GM18499 (cell line): Measurements from ENCODE around the gene RING1.
"Not testable (repeated sequence)": the region's sequence is repeated elsewhere in the genome, so short reads cannot be mapped to it uniquely, and the experiment has no call there.

Experiments
- ATAC-seq: cut with Tn5 transposase; IDR thresholded peaks from one replicate; pipeline ENCODE4 v1.9.1; 2021; ENCODE audit warnings: moderate number of reproducible peaks; ENCODE audit not compliant: insufficient read depth, unreplicated experiment

RING1 gene

GRCh38 chr6:33204415-33205190 is 3.7 kb upstream of the RING1 start, which contains the start of gene HSD17B8:
TSS of gene HSD17B8 (plus strand) at chr6:33204655. CDS start at chr6:33204669, 14 bp downstream.
- ATAC-seq, result no peak

- ATAC-seq, result no peak
Measured at GRCh38 chr6:33205191-33206026, 2.9 kb upstream of the RING1 start.

- ATAC-seq, result no peak
Measured at GRCh38 chr6:33206027-33206863, 2.1 kb upstream of the RING1 start.

- no peak for ATAC-seq
Measured at GRCh38 chr6:33206864-33207551, 1.3 kb upstream of the RING1 start.

- ATAC-seq, result no peak
Measured at GRCh38 chr6:33207552-33208090, 679 bp upstream of the RING1 start.

GRCh38 chr6:33209856-33210255 is 1.6 kb downstream of the RING1 start:
- no peak for ATAC-seq

- ATAC-seq, result no peak
Measured at GRCh38 chr6:33211136-33211535, 2.8 kb downstream of the RING1 start.

- ATAC-seq, result no peak
Measured at GRCh38 chr6:33211666-33212422, 3.5 kb downstream of the RING1 start.

- ATAC-seq, result no peak
Measured at GRCh38 chr6:33212857-33213165, 4.5 kb downstream of the RING1 start.

- ATAC-seq, result no peak
Measured at GRCh38 chr6:33213166-33213988, 5.1 kb downstream of the RING1 start.

- ATAC-seq, result no peak
Measured at GRCh38 chr6:33213989-33214335, 5.7 kb downstream of the RING1 start.

GRCh38 chr6:33215271-33216116 is 7.2 kb downstream of the RING1 start:
- ATAC-seq, result no peak

GRCh38 chr6:33216117-33216649 is 7.9 kb downstream of the RING1 start:
- no peak for ATAC-seq

- no peak for ATAC-seq
Measured at GRCh38 chr6:33217246-33217645, 8.9 kb downstream of the RING1 start.

GRCh38 chr6:33217681-33218080 is 9.4 kb downstream of the RING1 start:
- ATAC-seq, result no peak

GRCh38 chr6:33226503-33227120 is 18.3 kb downstream of the RING1 start:
- ATAC-seq, result not testable (repeated sequence)

GRCh38 chr6:33235221-33235634 is 26.9 kb downstream of the RING1 start:
- ATAC-seq, result no peak
